K562 (cell line): ENCODE results near the gene KCNN4.

Source experiments
- CEBPG ChIP-seq, 3 experiments: fragments of 200-800 bp in 1 of 3; sonication (Bioruptor generic) in 1 of 3; sonication (generic) in 1 of 3; formaldehyde crosslinking in 1 of 3; IDR thresholded peaks in 2 of 3; conservative IDR thresholded peaks in 1 of 3; 2 replicates each; pipeline versions ENCODE4 v1.6.1 to v1.8.0; 2016 to 2022; ENCODE audit warnings: missing compliant biosample characterization in 2 of 3, missing genetic modification characterization in 2 of 3, mild to moderate bottlenecking in 1 of 3, missing genetic modification reagents in 1 of 3
- CTCF ChIP-seq, 3 experiments: IDR thresholded peaks in 2 of 3; conservative IDR thresholded peaks in 1 of 3; 2 replicates each; pipeline ENCODE4 v1.5.1; 2011 to 2012; ENCODE audit warnings: low read length in 3 of 3, mild to moderate bottlenecking in 3 of 3, control low read depth in 2 of 3, improper control_type of control experiment in 1 of 3, inconsistent platforms in 1 of 3, low read depth in 1 of 3, mixed read lengths in 1 of 3, moderate library complexity in 1 of 3; ENCODE audit not compliant: insufficient read depth in 2 of 3
- CTCFL ChIP-seq: IDR thresholded peaks from 2 replicates; pipeline ENCODE4 v1.6.1; 2011; ENCODE audit warnings: borderline replicate concordance, low read depth, mild to moderate bottlenecking, moderate library complexity, low read length; ENCODE audit not compliant: insufficient read depth, poor library complexity, severe bottlenecking
- FOS ChIP-seq: IDR thresholded peaks from 3 replicates; pipeline ENCODE4 v1.6.1; 2011; ENCODE audit not compliant: insufficient read length; ENCODE audit errors: extremely low read depth
- FOXA3 ChIP-seq, 2 experiments: fragments of 450-650 bp in 1 of 2; sonication (generic) in 1 of 2; formaldehyde crosslinking; IDR thresholded peaks in 1 of 2; conservative IDR thresholded peaks in 1 of 2; 2 replicates each; pipeline versions ENCODE4 v1.4.0 to v1.8.0; 2020 to 2022; ENCODE audit warnings: mild to moderate bottlenecking in 2 of 2, missing genetic modification reagents in 1 of 2
- NFIX ChIP-seq: fragments of 250-450 bp; sonication (Bioruptor Pico); IDR thresholded peaks from 2 replicates; pipeline ENCODE4 v1.4.0; 2020; ENCODE audit warnings: low read depth, mild to moderate bottlenecking, moderate library complexity
- NR2F6 ChIP-seq: fragments of 450-650 bp; formaldehyde crosslinking; IDR thresholded peaks from 2 replicates; pipeline ENCODE4 v1.4.0; 2020; ENCODE audit warnings: mild to moderate bottlenecking
- POLR2AphosphoS5 ChIP-seq: IDR thresholded peaks from 2 replicates; pipeline ENCODE4 v1.6.1; 2011; ENCODE audit warnings: mild to moderate bottlenecking, low read depth, low read length, moderate library complexity; ENCODE audit not compliant: control insufficient read depth, insufficient read depth
- POU5F1 ChIP-seq: fragments of 150-350 bp; IDR thresholded peaks from 2 replicates; pipeline ENCODE4 v1.6.1; 2014; ENCODE audit warnings: borderline replicate concordance, low read length, low read depth, mild to moderate bottlenecking; ENCODE audit not compliant: partially characterized antibody
- RB1 ChIP-seq: fragments of 450-650 bp; IDR thresholded peaks from 2 replicates; pipeline ENCODE4 v1.6.1; 2017; ENCODE audit warnings: low read depth, mild to moderate bottlenecking
- SMAD1 ChIP-seq: fragments of 150-350 bp; IDR thresholded peaks from 2 replicates; pipeline ENCODE4 v1.6.1; 2014; ENCODE audit warnings: low read length, low read depth; ENCODE audit not compliant: partially characterized antibody
- TAF15 ChIP-seq: fragments of 200-400 bp; formaldehyde crosslinking; IDR thresholded peaks from 2 replicates; pipeline ENCODE4 v1.6.1; 2017; ENCODE audit warnings: mild to moderate bottlenecking, low read depth, low read length, moderate library complexity

- TF ChIP-seq POLR2AphosphoS5, result no peak
- TF ChIP-seq POU5F1, result no peak
- TF ChIP-seq CTCF (IDR thresholded peaks at IDR 0.05 in 2 of 3, conservative IDR thresholded peaks at IDR 0.05 in 1 of 3; ENCODE audit: insufficient read depth in 2 of 3, low read depth in 1 of 3, low read length in 3 of 3), result no peak
- no peak for TF ChIP-seq NR2F6 (CRISPR knock-in tag)
- no peak for TF ChIP-seq CTCFL
- no peak for TF ChIP-seq FOS
- no peak for TF ChIP-seq RB1
- TF ChIP-seq SMAD1, result no peak
- no peak for TF ChIP-seq FOXA3 (CRISPR knock-in tag; conservative IDR thresholded peaks at IDR 0.05 in 1 of 2, IDR thresholded peaks at IDR 0.05 in 1 of 2)
- no peak for TF ChIP-seq CEBPG (CRISPR knock-in tag; IDR thresholded peaks at IDR 0.05)
- TF ChIP-seq CEBPG (tag; conservative IDR thresholded peaks at IDR 0.05 in 1 of 2, IDR thresholded peaks at IDR 0.05 in 1 of 2), result no peak
- TF ChIP-seq TAF15, result no peak
- TF ChIP-seq NFIX, result no peak
These were observed 55.3 kb downstream of the KCNN4 start for GRCh38 chr19:43725468-43725867.
